ENCODE measurements around the gene LTC4S. TPM values are rescaled to one million over a fixed set of nuclear protein-coding genes. Genes with fewer than 3 reads are reported as not detected.

Gene LTC4S
- total RNA-seq, 3 donors from 2014 or later: 3.8 to 8.8 (median 6.7) TPM

DNA sequence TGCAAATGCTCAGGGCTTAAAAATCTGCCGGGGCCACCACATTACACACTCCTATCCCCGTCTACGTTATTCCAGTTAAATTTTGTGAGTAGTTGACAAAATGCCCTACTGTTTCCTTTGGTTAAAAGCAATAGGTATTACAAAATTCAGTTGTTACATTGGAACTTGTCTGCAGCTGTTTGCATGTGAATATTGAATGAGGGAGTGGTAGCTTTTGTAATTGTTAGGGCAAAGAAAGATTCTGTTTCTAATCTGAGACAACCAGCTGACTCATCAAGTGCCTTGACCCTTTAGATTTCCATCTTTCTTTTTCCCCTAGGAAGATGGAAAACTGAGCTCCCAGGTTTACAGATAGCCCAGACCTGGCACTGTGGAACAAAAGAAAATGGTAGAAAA lies 31.0 kb upstream of the LTC4S start:
- Histone ChIP-seq H3K27ac (peak overlapping the region; percentile 50 to 66), H3K4me1 (peaks cover 10 to 15% of the 10 kb centered on the region in 2 donors), H3K9me3 (no peaks in the 10 kb centered on the region)

GRCh38 chr5:179763215-179763945 lies 30.4 kb upstream of the LTC4S start:
- peaks cover 10 to 15% of the 10 kb centered on the region in 2 donors for H3K4me1 ChIP-seq
- H3K36me3 ChIP-seq: no peaks in the 10 kb centered on the region
- peak in 1 of 2 donors; percentile 77 for DNase-seq (ENCODE audit: low spot score in 2 of 2)

More for the DNA sequence above, 31.0 kb upstream of the LTC4S start:
- DNase-seq (ENCODE audit: low spot score in 2 of 2): no peak
- H3K27me3 ChIP-seq: no peaks in the 10 kb centered on the region
- H3K36me3 ChIP-seq: no peaks in the 10 kb centered on the region
- no peak overlapping the region for H3K4me3 ChIP-seq
- intact Hi-C loops (cut with DNase I; ENCODE audit: low total_unique reads): no loop called here
- TF ChIP-seq POLR2A (IDR thresholded peaks at IDR 0.05): no peak
- TF ChIP-seq, protein P1, sequence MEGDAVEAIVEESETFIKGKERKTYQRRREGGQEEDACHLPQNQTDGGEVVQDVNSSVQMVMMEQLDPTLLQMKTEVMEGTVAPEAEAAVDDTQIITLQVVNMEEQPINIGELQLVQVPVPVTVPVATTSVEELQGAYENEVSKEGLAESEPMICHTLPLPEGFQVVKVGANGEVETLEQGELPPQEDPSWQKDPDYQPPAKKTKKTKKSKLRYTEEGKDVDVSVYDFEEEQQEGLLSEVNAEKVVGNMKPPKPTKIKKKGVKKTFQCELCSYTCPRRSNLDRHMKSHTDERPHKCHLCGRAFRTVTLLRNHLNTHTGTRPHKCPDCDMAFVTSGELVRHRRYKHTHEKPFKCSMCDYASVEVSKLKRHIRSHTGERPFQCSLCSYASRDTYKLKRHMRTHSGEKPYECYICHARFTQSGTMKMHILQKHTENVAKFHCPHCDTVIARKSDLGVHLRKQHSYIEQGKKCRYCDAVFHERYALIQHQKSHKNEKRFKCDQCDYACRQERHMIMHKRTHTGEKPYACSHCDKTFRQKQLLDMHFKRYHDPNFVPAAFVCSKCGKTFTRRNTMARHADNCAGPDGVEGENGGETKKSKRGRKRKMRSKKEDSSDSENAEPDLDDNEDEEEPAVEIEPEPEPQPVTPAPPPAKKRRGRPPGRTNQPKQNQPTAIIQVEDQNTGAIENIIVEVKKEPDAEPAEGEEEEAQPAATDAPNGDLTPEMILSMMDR (IDR thresholded peaks at IDR 0.05): no peak
- TF ChIP-seq POLR2AphosphoS5 (IDR thresholded peaks at IDR 0.05): no peak

DNA sequence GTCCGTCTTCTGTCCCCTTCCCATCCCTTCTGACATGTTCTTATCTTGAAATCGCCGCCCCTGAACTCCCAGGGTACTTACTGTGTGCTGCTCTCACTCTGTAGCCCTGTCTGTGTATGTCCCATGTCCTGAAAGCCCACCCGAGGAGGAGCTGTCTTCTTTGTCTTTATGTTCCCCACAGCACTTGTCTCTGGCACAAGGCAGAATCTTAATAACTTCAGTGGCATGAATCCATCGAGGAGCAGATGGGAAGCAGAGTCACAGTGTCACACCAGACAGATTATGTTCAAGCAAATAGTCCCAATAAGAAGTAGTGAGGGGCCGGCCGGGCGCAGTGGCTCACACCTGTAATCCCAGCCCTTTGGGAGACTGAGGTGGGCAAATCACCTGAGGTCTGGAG lies 29.7 kb upstream of the LTC4S start:
- Histone ChIP-seq H3K27ac (peak overlapping the region; percentile 60 to 72), H3K4me3 (no peak overlapping the region), H3K4me1 (peaks cover 10 to 15% of the 10 kb centered on the region in 2 donors), H3K36me3 (no peaks in the 10 kb centered on the region), H3K9me3 (no peaks in the 10 kb centered on the region), H3K27me3 (no peaks in the 10 kb centered on the region)
- intact Hi-C loops (cut with DNase I; ENCODE audit: low total_unique reads): no loop called here
- TF ChIP-seq, protein P1 (IDR thresholded peaks at IDR 0.05): no peak
- TF ChIP-seq POLR2A (IDR thresholded peaks at IDR 0.05): no peak
- no peak for TF ChIP-seq POLR2AphosphoS5 (IDR thresholded peaks at IDR 0.05)
- no peak for DNase-seq (ENCODE audit: low spot score in 2 of 2)

More at GRCh38 chr5:179763215-179763945, 30.4 kb upstream of the LTC4S start:
- Histone ChIP-seq H3K9me3 (no peaks in the 10 kb centered on the region), H3K27me3 (no peaks in the 10 kb centered on the region), H3K4me3 (no peak overlapping the region), H3K27ac (peak overlapping the region; percentile 60 to 72)
- TF ChIP-seq, protein P1 (IDR thresholded peaks at IDR 0.05): peak; percentile 55 to 90 (median 88)
- peak in 2 of 3 donors; percentile 52 to 58 for TF ChIP-seq POLR2AphosphoS5 (IDR thresholded peaks at IDR 0.05)
- TF ChIP-seq POLR2A (IDR thresholded peaks at IDR 0.05): no peak
- intact Hi-C loops (cut with DNase I; ENCODE audit: low total_unique reads): no loop called here

- Histone ChIP-seq H3K27me3 (no peaks in the 10 kb centered on the region), H3K4me1 (peaks cover 10 to 15% of the 10 kb centered on the region in 2 donors), H3K4me3 (no peak overlapping the region), H3K27ac (peak overlapping the region in 1 of 2 donors; percentile 50), H3K36me3 (no peaks in the 10 kb centered on the region), H3K9me3 (no peaks in the 10 kb centered on the region)
- TF ChIP-seq POLR2A (IDR thresholded peaks at IDR 0.05) (no peak), POLR2AphosphoS5 (IDR thresholded peaks at IDR 0.05) (no peak)
- TF ChIP-seq, protein P1 (IDR thresholded peaks at IDR 0.05): no peak
- intact Hi-C loops (cut with DNase I; ENCODE audit: low total_unique reads): no loop called here
- no peak for DNase-seq (ENCODE audit: low spot score in 2 of 2)
Measured at GRCh38 chr5:179765400-179765799, 28.4 kb upstream of the LTC4S start.

- H3K4me1 ChIP-seq: peaks cover 10 to 15% of the 10 kb centered on the region in 2 donors
- no peak for DNase-seq (ENCODE audit: low spot score in 2 of 2)
- no peak overlapping the region for H3K4me3 ChIP-seq
- H3K27ac ChIP-seq: peak overlapping the region in 1 of 2 donors; percentile 50
- H3K9me3 ChIP-seq: no peaks in the 10 kb centered on the region
- TF ChIP-seq POLR2A (IDR thresholded peaks at IDR 0.05): no peak
- TF ChIP-seq, protein P1 (IDR thresholded peaks at IDR 0.05): no peak
- no peak for TF ChIP-seq POLR2AphosphoS5 (IDR thresholded peaks at IDR 0.05)
- H3K27me3 ChIP-seq: no peaks in the 10 kb centered on the region
- intact Hi-C loops (cut with DNase I; ENCODE audit: low total_unique reads): no loop called here
- no peaks in the 10 kb centered on the region for H3K36me3 ChIP-seq
Measured at GRCh38 chr5:179766021-179766725, 27.6 kb upstream of the LTC4S start.
